B cell (primary cell): ENCODE results near the gene NOS2. TPM values are rescaled to one million over a fixed set of nuclear protein-coding genes. Genes with fewer than 3 reads are reported as not detected.

Experiments used
- ATAC-seq: fragments of 200-7000 bp; cut with Tn5 transposase; one replicate; pipeline ENCODE4 v1.10.0; 2021; ENCODE audit warnings: low read depth, mild to moderate bottlenecking, moderate number of reproducible peaks, moderate library complexity
- CTCF ChIA-PET: fragments of 350-600 bp; sonication (Branson Sonifier 250); formaldehyde crosslinking; loops from one replicate; lab custom pipeline; 2021; ENCODE audit warnings: antibody characterized with exemption, inconsistent platforms; lab: Charles Lee
- POLR2A ChIA-PET: fragments of 350-600 bp; sonication (Branson Sonifier 250); formaldehyde crosslinking; loops from one replicate; lab custom pipeline; 2021; ENCODE audit warnings: antibody characterized with exemption; lab: Charles Lee
- DNase-seq: peaks from one replicate; pipeline ENCODE4 v3.0.0; 2013
- H2AFZ ChIP-seq: 2 replicates; pipeline ENCODE4 v1.6.1; 2012; ENCODE audit warnings: mild to moderate bottlenecking, low read depth, low read length; ENCODE audit not compliant: insufficient read depth, poor library complexity, severe bottlenecking
- H3K27ac ChIP-seq, 2 donors: 1 replicate in 1 of 2; 2 replicates in 1 of 2; pipeline ENCODE4 v1.5.1; 2012 to 2013; ENCODE audit warnings: low read length in 2 of 2, mild to moderate bottlenecking in 2 of 2, moderate library complexity in 1 of 2
- H3K27me3 ChIP-seq, 4 experiments: fragments of 200-600 bp in 1 of 4; sonication (generic) in 1 of 4; replicated peaks in 1 of 4; 1 replicate in 2 of 4; 2 replicates in 2 of 4; pipeline versions ENCODE4 v1.6.1 to v1.7.0; 2013 to 2016; ENCODE audit warnings: low read length in 3 of 4, mild to moderate bottlenecking in 2 of 4, mixed read lengths in 1 of 4, moderate library complexity in 1 of 4; ENCODE audit not compliant: insufficient read depth in 4 of 4, control insufficient read depth in 3 of 4; ENCODE audit errors: control extremely low read depth in 1 of 4
- H3K36me3 ChIP-seq, 2 experiments: replicated peaks in 1 of 2; 1 replicate in 1 of 2; 2 replicates in 1 of 2; pipeline versions ENCODE4 v1.6.1 to v1.7.1; 2013; ENCODE audit warnings: low read length in 1 of 2; ENCODE audit not compliant: insufficient read depth in 2 of 2, control insufficient read depth in 1 of 2; ENCODE audit errors: control extremely low read depth in 1 of 2, extremely low read depth in 1 of 2
- H3K4me1 ChIP-seq, 2 donors: fragments of 200-600 bp in 1 of 2; sonication (generic) in 1 of 2; 1 replicate in 1 of 2; 2 replicates in 1 of 2; pipeline versions ENCODE4 v1.5.1 to v1.6.1; 2013 to 2017; ENCODE audit warnings: low read length in 2 of 2; ENCODE audit not compliant: control insufficient read depth in 2 of 2, insufficient read depth in 2 of 2
- H3K4me2 ChIP-seq: replicated peaks from 2 replicates; pipeline ENCODE3; 2012; ENCODE audit warnings: mild to moderate bottlenecking, low read depth, low read length; ENCODE audit not compliant: poor library complexity, severe bottlenecking
- H3K4me3 ChIP-seq, 5 experiments: fragments of 200-600 bp in 1 of 5; sonication (generic) in 1 of 5; 1 replicate in 3 of 5; 2 replicates in 2 of 5; pipeline versions ENCODE4 v1.5.1 to v1.7.0; 2011 to 2016; ENCODE audit warnings: low read length in 4 of 5, mild to moderate bottlenecking in 4 of 5, low read depth in 2 of 5, control low read depth in 1 of 5, moderate library complexity in 1 of 5; ENCODE audit not compliant: insufficient read depth in 1 of 5; ENCODE audit errors: control extremely low read depth in 1 of 5, extremely low read depth in 1 of 5
- H3K79me2 ChIP-seq: fragments of 200-600 bp; sonication (generic); one replicate; pipeline ENCODE4 v1.6.0; 2016; ENCODE audit warnings: low read length; ENCODE audit not compliant: control insufficient read depth, insufficient read depth
- H3K9ac ChIP-seq: fragments of 200-600 bp; sonication (generic); 2 replicates; pipeline ENCODE4 v1.6.1; 2017; ENCODE audit warnings: mild to moderate bottlenecking, low read length, moderate library complexity
- H3K9me3 ChIP-seq, 3 donors: one replicate each; pipeline versions ENCODE4 v1.6.1 to v1.7.1; 2013; ENCODE audit warnings: low read length in 2 of 3; ENCODE audit not compliant: control insufficient read depth in 2 of 3, insufficient read depth in 1 of 3; ENCODE audit errors: control extremely low read depth in 1 of 3
- H4K20me1 ChIP-seq: 2 replicates; pipeline ENCODE4 v1.6.0; 2012; ENCODE audit warnings: mild to moderate bottlenecking, low read length; ENCODE audit not compliant: insufficient read depth, control insufficient read depth, poor library complexity, severe bottlenecking
- H3K27ac Mint-ChIP-seq: one replicate; pipeline ENCODE4 v1.8.0; 2021; ENCODE audit warnings: mixed read lengths
- H3K27me3 Mint-ChIP-seq: one replicate; pipeline ENCODE4 v1.8.0; 2021; ENCODE audit warnings: mixed read lengths
- H3K4me1 Mint-ChIP-seq: one replicate; pipeline ENCODE4 v1.8.0; 2021; ENCODE audit warnings: mixed read lengths
- H3K4me3 Mint-ChIP-seq: one replicate; pipeline ENCODE4 v1.8.0; 2021; ENCODE audit warnings: mixed read lengths
- H3K9me3 Mint-ChIP-seq: one replicate; pipeline ENCODE4 v1.8.0; 2022; ENCODE audit warnings: mixed read lengths; ENCODE audit not compliant: insufficient read depth
- CTCF ChIP-seq: fragments of 200-600 bp; IDR thresholded peaks from one replicate; pipeline ENCODE4 v1.8.0; 2022; ENCODE audit warnings: antibody characterized with exemption, mild to moderate bottlenecking
- EZH2 ChIP-seq: IDR thresholded peaks from 2 replicates; pipeline ENCODE4 v1.6.1; 2012; ENCODE audit warnings: borderline replicate concordance, low read depth, mild to moderate bottlenecking, moderate library complexity, low read length; ENCODE audit not compliant: insufficient read depth, poor library complexity, severe bottlenecking
- whole genome bisulfite sequencing: methylation state at CpG from one replicate; pipeline ENCODE4 v1.1.5; 2013; ENCODE audit warnings: missing lambda C conversion rate; ENCODE audit not compliant: insufficient coverage; 5-methylcytosine and 5-hydroxymethylcytosine counted together
- intact Hi-C: fragments of 100-400 bp; cut with micrococcal nuclease; formaldehyde crosslinking; loops from one replicate; pipeline ENCODE4 v1.10.0; 2022
- polyA plus RNA-seq: library from polyadenylated mRNA; depleted of rRNA; stranded (reverse); fragments of >200 nt; gene quantifications from 2 replicates; pipeline ENCODE4 v1.2.3, GENCODE V29; 2012
- total RNA-seq, 2 donors: library from RNA; stranded (reverse); fragments of 120-200 nt in 1 of 2; gene quantifications; 1 replicate in 1 of 2; 2 replicates in 1 of 2; pipeline versions ENCODE4 v1.2.3 to v1.2.4, GENCODE V29; 2013 to 2022

Gene NOS2
- total and polyA plus RNA-seq, 2 donors (not counting 1 experiment from before 2014, with no cell fraction given) = 0.12 TPM

- no peak for ATAC-seq
Measured at GRCh38 chr17:27755706-27756466, 44.4 kb downstream of the NOS2 start.

More at GRCh38 chr17:27755706-27756466, 44.4 kb downstream of the NOS2 start:
- Histone ChIP-seq H3K79me2 (no peaks in the 10 kb centered on the region), H3K27ac (no peak overlapping the region), H3K4me1 (no peaks in the 10 kb centered on the region), H3K36me3 (no peaks in the 10 kb centered on the region), H3K4me2 (no peak overlapping the region), H2AFZ (no peak overlapping the region), H3K9ac (no peak overlapping the region), H3K9me3 (no peaks in the 10 kb centered on the region), H4K20me1 (no peaks in the 10 kb centered on the region), H3K27me3 (peaks cover 0 to 3% (median 1%) of the 10 kb centered on the region in 4 experiments), H3K4me3 (no peak overlapping the region)
- Mint-ChIP-seq H3K27me3 (peaks cover 8% of the 10 kb centered on the region), H3K4me1 (peaks cover 3% of the 10 kb centered on the region), H3K4me3 (no peak overlapping the region), H3K9me3 (no peaks in the 10 kb centered on the region), H3K27ac (no peak overlapping the region)
- CTCF ChIA-PET = interaction anchor here (0.7 to 8.7 kb wide), 17 partner anchors 8 to 496 kb away, joined by 3 to 181 read pairs (median 4); partner anchors contain the start of gene NOS2
- 93% methylated on average over 28 of the region's 28 CpGs for WGBS
- TF ChIP-seq EZH2 (no peak), CTCF (no peak)
- no peak for DNase-seq
- POLR2A ChIA-PET = no interaction called here
- intact Hi-C loops = loop anchor here (2.0 kb wide), 1 partner anchor 101 kb away; no protein-coding TSS in a partner anchor
